HepG2 (cell line): ENCODE data around the gene PRSS27. TPM values are rescaled to one million over a fixed set of nuclear protein-coding genes. Genes with fewer than 3 reads are reported as not detected.
A peak's percentile ranks its signal among the peaks of the same experiment; 100 is the strongest.

Experiments used
- BRD4 ChIP-seq: sonication (generic); formaldehyde crosslinking; IDR thresholded peaks from 2 replicates; pipeline ENCODE4 v1.4.0; 2020; ENCODE audit warnings: missing genetic modification reagents
- CCDC6 ChIP-seq: sonication (generic); formaldehyde crosslinking; IDR thresholded peaks from 2 replicates; pipeline ENCODE4 v1.8.1; 2022; ENCODE audit warnings: mild to moderate bottlenecking, missing genetic modification reagents, moderate library complexity
- CEBPG ChIP-seq: IDR thresholded peaks from 2 replicates; pipeline ENCODE4 v1.6.1; 2016
- EP300 ChIP-seq, 3 experiments: sonication (generic) in 1 of 3; formaldehyde crosslinking in 1 of 3; IDR thresholded peaks; 2 replicates each; pipeline versions ENCODE4 v1.5.1 to v1.6.1; 2011 to 2020; ENCODE audit warnings: low read depth in 2 of 3, low read length in 2 of 3, borderline replicate concordance in 1 of 3, improper control_type of control experiment in 1 of 3, mild to moderate bottlenecking in 1 of 3, missing genetic modification reagents in 1 of 3, moderate library complexity in 1 of 3
- GATAD2A ChIP-seq: IDR thresholded peaks from 2 replicates; pipeline ENCODE4 v1.6.1; 2016
- HNF4G ChIP-seq, 2 experiments: sonication (generic) in 1 of 2; formaldehyde crosslinking in 1 of 2; IDR thresholded peaks; 2 replicates each; pipeline versions ENCODE4 v1.4.0 to v1.6.1; 2011 to 2020; ENCODE audit warnings: borderline replicate concordance in 2 of 2, low read depth in 2 of 2, mild to moderate bottlenecking in 2 of 2, low read length in 1 of 2, missing genetic modification reagents in 1 of 2, moderate library complexity in 1 of 2
- JDP2 ChIP-seq: sonication (generic); formaldehyde crosslinking; IDR thresholded peaks from 2 replicates; pipeline ENCODE4 v1.8.1; 2022; ENCODE audit warnings: missing genetic modification reagents, borderline replicate concordance
- JUN ChIP-seq: sonication (generic); formaldehyde crosslinking; IDR thresholded peaks from 2 replicates; pipeline ENCODE4 v1.4.0; 2020; ENCODE audit warnings: mild to moderate bottlenecking, missing genetic modification reagents
- MEF2D ChIP-seq: sonication (generic); formaldehyde crosslinking; IDR thresholded peaks from 2 replicates; pipeline ENCODE4 v1.5.1; 2020; ENCODE audit warnings: mild to moderate bottlenecking, missing genetic modification reagents
- NAIF1 ChIP-seq: sonication (generic); formaldehyde crosslinking; IDR thresholded peaks from 2 replicates; pipeline ENCODE4 v1.5.0; 2020; ENCODE audit warnings: mild to moderate bottlenecking, missing genetic modification reagents, borderline replicate concordance
- NFIC ChIP-seq: IDR thresholded peaks from 2 replicates; pipeline ENCODE4 v1.6.1; 2012; ENCODE audit warnings: mild to moderate bottlenecking, low read length, inconsistent platforms
- SMAD9 ChIP-seq: sonication (generic); formaldehyde crosslinking; IDR thresholded peaks from 2 replicates; pipeline ENCODE4 v1.5.1; 2020; ENCODE audit warnings: mild to moderate bottlenecking, missing genetic modification reagents
- THAP11 ChIP-seq: IDR thresholded peaks from 2 replicates; pipeline ENCODE4 v1.6.1; 2016; ENCODE audit warnings: missing biosample characterization, missing genetic modification reagents
- ZBED4 ChIP-seq: sonication (generic); formaldehyde crosslinking; IDR thresholded peaks from 2 replicates; pipeline ENCODE4 v1.4.0; 2020; ENCODE audit warnings: missing genetic modification reagents, borderline replicate concordance
- ZBTB1 ChIP-seq: sonication (generic); formaldehyde crosslinking; IDR thresholded peaks from 2 replicates; pipeline ENCODE4 v1.4.0; 2020; ENCODE audit warnings: missing genetic modification reagents, borderline replicate concordance
- ZBTB38 ChIP-seq: sonication (generic); formaldehyde crosslinking; IDR thresholded peaks from 2 replicates; pipeline ENCODE4 v1.5.1; 2020; ENCODE audit warnings: mild to moderate bottlenecking, missing genetic modification reagents
- ZBTB7A ChIP-seq: sonication (generic); formaldehyde crosslinking; IDR thresholded peaks from 2 replicates; pipeline ENCODE4 v1.8.0; 2022; ENCODE audit warnings: mild to moderate bottlenecking, missing genetic modification reagents
- ZNF460 ChIP-seq: sonication (generic); formaldehyde crosslinking; IDR thresholded peaks from 2 replicates; pipeline ENCODE4 v1.5.1; 2020; ENCODE audit warnings: missing genetic modification reagents, mild to moderate bottlenecking, borderline replicate concordance
- ZNF512 ChIP-seq: sonication (generic); formaldehyde crosslinking; IDR thresholded peaks from 2 replicates; pipeline ENCODE4 v1.4.0; 2020; ENCODE audit warnings: mild to moderate bottlenecking, missing genetic modification reagents
- ZNF660 ChIP-seq: sonication (generic); formaldehyde crosslinking; IDR thresholded peaks from 2 replicates; pipeline ENCODE4 v1.5.1; 2020; ENCODE audit warnings: mild to moderate bottlenecking, low read depth, missing genetic modification reagents, borderline replicate concordance
- ZNF75D ChIP-seq: sonication (generic); formaldehyde crosslinking; IDR thresholded peaks from 2 replicates; pipeline ENCODE4 v1.8.1; 2023; ENCODE audit warnings: missing genetic modification reagents, mild to moderate bottlenecking, borderline replicate concordance
- ZNF790 ChIP-seq: sonication (generic); formaldehyde crosslinking; IDR thresholded peaks from 2 replicates; pipeline ENCODE4 v1.8.0; 2022; ENCODE audit warnings: missing genetic modification reagents, mild to moderate bottlenecking, borderline replicate concordance
- ZNF883 ChIP-seq: sonication (generic); formaldehyde crosslinking; IDR thresholded peaks from 2 replicates; pipeline ENCODE4 v1.5.1; 2020; ENCODE audit warnings: mild to moderate bottlenecking, missing genetic modification reagents; ENCODE audit errors: not compliant biosample characterization
- polyA plus RNA-seq, 8 experiments: library from polyadenylated mRNA; depleted of rRNA in 3 of 8; stranded (reverse) in 7 of 8; unstranded in 1 of 8; fragments of >200 nt; fragmentation: Illumina TruSeq in 4 of 8; extraction: Trizol in 4 of 8; gene quantifications; 2 replicates each; pipeline versions ENCODE4 v1.2.1 to v1.2.3, GENCODE V29; 2011 to 2016; ENCODE audit warnings: low read depth in 4 of 8, missing spikeins in 1 of 8, mixed read lengths in 1 of 8; ENCODE audit not compliant: insufficient read depth in 1 of 8
- total RNA-seq, 5 experiments: library from RNA; depleted of rRNA; stranded (reverse); fragments of >200 nt; fragmentation: Illumina TruSeq; extraction: Trizol; gene quantifications; 2 replicates each; pipeline ENCODE4 v1.2.3, GENCODE V29; 2016; ENCODE audit warnings: low read depth in 1 of 5

The PRSS27 gene
- total and polyA plus RNA-seq, 2 of the 13 experiments (the other 11 are each of a cell fraction or from before 2014, with no cell fraction given): 0.20 to 0.73 TPM

- TF ChIP-seq ZBED4 (CRISPR knock-in tag): peak; percentile 44; the same call in 1 of the 2 replicates
- TF ChIP-seq ZBTB1: no peak
- TF ChIP-seq EP300 (IDR thresholded peaks at IDR 0.05; ENCODE audit: low read depth in 2 of 2, low read length in 2 of 2): peak in 1 of 2 experiments; percentile 52; a peak in 2 of 4 replicates
- 0 out of 2 replicates have a peak, but pooled peaks have one; percentile 35 for TF ChIP-seq EP300 (CRISPR knock-in tag; IDR thresholded peaks at IDR 0.05; ENCODE audit: borderline replicate concordance)
- peak; percentile 90 for TF ChIP-seq ZNF460 (CRISPR knock-in tag)
- TF ChIP-seq ZNF883: no peak
- TF ChIP-seq CCDC6 (CRISPR knock-in tag): peak; percentile 81; the same call in 1 of the 2 replicates
- no peak for TF ChIP-seq MEF2D
- no peak for TF ChIP-seq ZNF75D
- peak; percentile 53; the same call in 1 of the 2 replicates for TF ChIP-seq GATAD2A (CRISPR knock-in tag)
- TF ChIP-seq HNF4G (IDR thresholded peaks at IDR 0.05; ENCODE audit: borderline replicate concordance, low read depth, low read length): peak; percentile 12; the same call in 1 of the 2 replicates
- no peak for TF ChIP-seq HNF4G (CRISPR knock-in tag; IDR thresholded peaks at IDR 0.05; ENCODE audit: borderline replicate concordance, low read depth)
- peak; percentile 93 for TF ChIP-seq THAP11 (CRISPR knock-in tag)
- no peak for TF ChIP-seq BRD4 (CRISPR knock-in tag)
- TF ChIP-seq NAIF1: no peak
- no peak for TF ChIP-seq JDP2 (CRISPR knock-in tag)
- no peak for TF ChIP-seq ZNF790 (CRISPR knock-in tag)
- no peak for TF ChIP-seq JUN (CRISPR knock-in tag)
- TF ChIP-seq ZNF660 (CRISPR knock-in tag): no peak
- TF ChIP-seq ZNF512 (CRISPR knock-in tag): no peak
- peak; percentile 43; the same call in 1 of the 2 replicates for TF ChIP-seq ZBTB7A
- TF ChIP-seq ZBTB38 (CRISPR knock-in tag): peak; percentile 53; the same call in 1 of the 2 replicates
- 0 out of 2 replicates have a peak, but pooled peaks have one; percentile 22 for TF ChIP-seq CEBPG (CRISPR knock-in tag)
- no peak for TF ChIP-seq SMAD9 (CRISPR knock-in tag)
- TF ChIP-seq NFIC: no peak
Measured at GRCh38 chr16:2720719-2721633, 952 bp upstream of the PRSS27 start (continued).
